Measurements from ENCODE around the gene THSD1.

GRCh38 chr13:52412128-52412527 lies 6.2 kb upstream of the THSD1 start:
- TF ChIP-seq CTCF (IDR thresholded peaks at IDR 0.05) (no peak), POLR2A (IDR thresholded peaks at IDR 0.05) (no peak), POLR2AphosphoS5 (IDR thresholded peaks at IDR 0.05) (no peak), EP300 (IDR thresholded peaks at IDR 0.05; ENCODE audit: low read depth) (no peak)
